ENCODE results near the gene MPP1.
"Not testable (repeated sequence)": the region's sequence is repeated elsewhere in the genome, so short reads cannot be mapped to it uniquely, and the experiment has no call there.

Gene MPP1

GRCh38 chrX:154804957-154805695 lies at the start of gene MPP1:
Gene MPP1 (minus strand): TSS chrX:154805485. CDS start chrX:154805373, 112 bp downstream.
- peak; percentile 40 to 60 (median 59) for DNase-seq (ENCODE audit: low read depth in 2 of 3, low spot score in 1 of 3)

- no peak for DNase-seq (ENCODE audit: low read depth in 2 of 3, low spot score in 1 of 3)
Observed at GRCh38 chrX:154850957-154851611, 45.8 kb upstream of the MPP1 start.

- DNase-seq (ENCODE audit: low read depth in 2 of 3, low spot score in 1 of 3), result no peak
Observed at GRCh38 chrX:154840856-154841255, 35.6 kb upstream of the MPP1 start.

GRCh38 chrX:154836163-154836562 lies 30.9 kb upstream of the MPP1 start:
- no peak for DNase-seq (ENCODE audit: low read depth in 2 of 3, low spot score in 1 of 3)

- no peak for DNase-seq (ENCODE audit: low read depth in 2 of 3, low spot score in 1 of 3)
Observed at GRCh38 chrX:154834562-154834961, 29.3 kb upstream of the MPP1 start, which contains the start of gene SMIM9. Gene SMIM9 (minus strand): TSS chrX:154834662. CDS start chrX:154830856, 3,806 bp downstream.

GRCh38 chrX:154833746-154834274 lies 28.5 kb upstream of the MPP1 start:
- no peak for DNase-seq (ENCODE audit: low read depth in 2 of 3, low spot score in 1 of 3)

- no peak for DNase-seq (ENCODE audit: low read depth in 2 of 3, low spot score in 1 of 3)
Observed at GRCh38 chrX:154829926-154830442, 24.7 kb upstream of the MPP1 start.

GRCh38 chrX:154829134-154829533 lies 23.8 kb upstream of the MPP1 start:
- no peak for DNase-seq (ENCODE audit: low read depth in 2 of 3, low spot score in 1 of 3)

- no peak for DNase-seq (ENCODE audit: low read depth in 2 of 3, low spot score in 1 of 3)
Observed at GRCh38 chrX:154828016-154828408, 22.7 kb upstream of the MPP1 start.

GRCh38 chrX:154827194-154828015 lies 22.1 kb upstream of the MPP1 start:
- no peak for DNase-seq (ENCODE audit: low read depth in 2 of 3, low spot score in 1 of 3)

GRCh38 chrX:154825586-154825985 lies 20.3 kb upstream of the MPP1 start:
- DNase-seq (ENCODE audit: low read depth in 2 of 3, low spot score in 1 of 3), result not testable (repeated sequence)

GRCh38 chrX:154824638-154825037 lies 19.4 kb upstream of the MPP1 start:
- no peak for DNase-seq (ENCODE audit: low read depth in 2 of 3, low spot score in 1 of 3)

GRCh38 chrX:154822029-154822428 lies 16.7 kb upstream of the MPP1 start:
- DNase-seq (ENCODE audit: low read depth in 2 of 3, low spot score in 1 of 3), result no peak

- no peak for DNase-seq (ENCODE audit: low read depth in 2 of 3, low spot score in 1 of 3)
Observed at GRCh38 chrX:154821523-154821922, 16.2 kb upstream of the MPP1 start.

- no peak for DNase-seq (ENCODE audit: low read depth in 2 of 3, low spot score in 1 of 3)
Observed at GRCh38 chrX:154819771-154820341, 14.6 kb upstream of the MPP1 start.

- no peak for DNase-seq (ENCODE audit: low read depth in 2 of 3, low spot score in 1 of 3)
Observed at GRCh38 chrX:154818916-154819770, 13.9 kb upstream of the MPP1 start.

GRCh38 chrX:154817048-154817618 lies 11.8 kb upstream of the MPP1 start:
- DNase-seq (ENCODE audit: low read depth in 2 of 3, low spot score in 1 of 3), result not testable (repeated sequence)

- not testable (repeated sequence) for DNase-seq (ENCODE audit: low read depth in 2 of 3, low spot score in 1 of 3)
Observed at GRCh38 chrX:154816326-154816898, 11.1 kb upstream of the MPP1 start.

GRCh38 chrX:154815274-154815818 lies 10.1 kb upstream of the MPP1 start:
- no peak for DNase-seq (ENCODE audit: low read depth in 2 of 3, low spot score in 1 of 3)
